RKO (cell line): Measurements from ENCODE around the gene MYH8.

Experiments
- DNase-seq: peaks from one replicate; pipeline ENCODE4 v3.0.0-alpha.2; 2016; ENCODE audit warnings: low spot score

The MYH8 gene

GRCh38 chr17:10421900-10422542, at the start of gene MYH8:
Gene MYH8 (minus strand): TSS chr17:10421950. CDS start chr17:10420227, 1,723 bp downstream.
- DNase-seq: no peak

- no peak for DNase-seq
These were observed 47.7 kb upstream of the MYH8 start, which contains the start of gene MYH4 for GRCh38 chr17:10469459-10469858. Gene MYH4 (minus strand): TSS chr17:10469559. CDS start chr17:10466745, 2,814 bp downstream.

DNA sequence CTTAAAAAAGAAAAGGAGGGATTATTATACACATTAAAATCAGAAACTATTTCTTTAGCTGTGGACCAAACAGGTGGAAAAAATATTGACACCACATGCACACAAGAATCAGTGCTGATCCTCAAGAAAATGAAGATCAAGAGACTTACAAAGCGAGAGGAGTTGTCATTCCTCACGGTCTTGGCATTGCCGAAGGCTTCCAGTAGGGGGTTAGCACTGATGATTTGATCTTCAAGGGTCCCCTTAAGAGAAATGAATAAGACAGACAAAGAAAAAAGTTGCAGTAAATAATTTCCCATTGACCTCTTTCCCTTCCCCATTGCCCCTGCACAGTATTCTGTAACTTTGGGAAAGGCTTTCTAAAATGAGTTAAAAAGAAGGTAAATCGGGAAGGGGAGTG, 41.7 kb upstream of the MYH8 start:
- no peak for DNase-seq

- DNase-seq: no peak
These were observed 38.3 kb upstream of the MYH8 start for GRCh38 chr17:10460062-10460461.

- no peak for DNase-seq
These were observed 37.0 kb upstream of the MYH8 start for GRCh38 chr17:10458701-10459100.

- DNase-seq: no peak
These were observed 36.2 kb upstream of the MYH8 start for GRCh38 chr17:10457952-10458351.

DNA sequence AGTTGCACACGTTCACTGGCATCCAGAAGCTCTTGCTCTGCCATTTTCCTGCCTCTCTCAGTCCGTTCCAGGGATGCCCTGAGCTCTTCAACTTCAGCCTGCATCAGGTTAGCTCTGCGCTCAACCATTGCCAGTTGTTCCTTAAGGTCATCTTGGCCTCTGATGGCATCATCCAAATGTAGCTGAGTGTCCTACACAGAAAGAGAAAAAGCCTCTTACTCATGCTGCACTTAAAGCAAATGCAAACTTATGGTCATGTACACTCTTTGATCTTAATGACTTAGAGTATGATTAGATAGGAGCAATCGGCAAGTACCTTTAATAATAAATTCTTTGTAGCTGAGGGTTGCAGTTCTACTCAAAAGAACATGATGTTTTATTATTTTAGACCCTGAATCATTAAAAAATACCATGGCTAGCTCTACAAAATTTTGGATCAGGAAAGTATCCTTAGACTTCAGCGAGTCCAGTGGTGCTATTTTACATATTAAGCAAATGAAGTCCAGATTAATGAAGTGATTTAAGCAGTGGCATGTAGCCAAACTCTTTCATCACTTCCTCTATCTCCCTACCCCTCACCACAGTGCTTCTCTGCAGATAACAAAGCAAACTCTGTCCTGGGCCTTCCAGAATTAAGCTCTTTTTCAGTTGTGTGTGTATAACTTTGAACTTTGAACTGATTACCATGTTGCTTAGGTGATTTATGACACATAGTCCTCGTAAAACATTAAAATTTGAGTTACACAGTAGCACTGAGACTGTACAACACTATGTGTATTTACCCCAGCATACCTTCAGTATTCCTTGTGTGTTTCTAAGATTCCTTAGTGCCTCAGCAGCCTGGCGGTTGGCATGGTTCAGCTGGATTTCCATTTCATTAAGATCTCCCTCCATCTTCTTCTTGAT, 25.5 kb upstream of the MYH8 start:
- no peak for DNase-seq

- DNase-seq: no peak
These were observed 18.1 kb upstream of the MYH8 start for GRCh38 chr17:10439816-10440215.

DNA sequence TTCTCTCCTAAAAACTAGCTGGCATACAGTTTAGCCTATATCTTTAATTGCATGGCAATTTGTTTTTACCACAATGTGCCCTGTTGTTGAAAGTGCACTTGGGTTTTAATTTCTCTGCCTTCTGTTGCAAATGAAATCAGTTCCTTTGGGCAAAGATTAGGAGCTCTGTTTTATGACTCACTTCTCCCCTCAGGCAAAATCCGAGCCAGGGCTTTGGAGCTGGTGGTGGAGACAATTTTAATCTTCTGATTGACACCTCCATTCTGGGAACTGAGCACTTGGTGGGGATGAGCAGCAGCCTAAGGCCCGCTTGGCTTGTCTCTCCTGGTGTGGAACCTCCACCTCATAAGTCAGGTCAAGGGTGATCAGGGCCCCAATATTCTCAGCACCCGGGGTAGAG, 13.3 kb upstream of the MYH8 start:
- no peak for DNase-seq

DNA sequence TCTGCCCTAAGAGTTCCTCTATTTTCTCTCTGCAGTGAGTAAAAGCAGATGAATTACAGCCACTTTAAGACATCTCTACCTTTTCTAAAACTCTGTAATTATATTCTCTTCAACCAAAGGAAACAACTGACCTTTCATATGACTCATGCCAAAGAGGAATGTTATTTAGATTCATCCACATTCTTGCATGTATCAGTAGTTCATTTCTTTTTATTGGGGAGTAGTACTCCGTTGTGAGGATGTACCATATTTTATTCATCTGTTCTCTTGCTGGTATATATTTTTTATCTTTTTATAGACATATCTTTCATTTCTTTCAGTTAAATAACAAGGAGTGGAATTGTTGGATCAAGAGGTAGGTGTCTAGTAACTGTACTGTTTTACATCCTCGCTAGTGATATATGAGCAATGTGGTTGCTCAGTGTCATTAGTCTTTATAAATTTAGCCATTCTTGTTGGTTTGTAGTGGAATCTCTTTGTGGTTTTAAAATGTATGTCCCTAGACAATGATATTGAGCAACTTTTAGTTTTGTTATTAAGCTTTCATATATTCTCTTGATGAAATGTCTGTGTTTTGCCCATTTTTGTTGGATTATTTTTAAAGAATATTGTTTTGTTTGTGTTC, 7.8 kb upstream of the MYH8 start:
- DNase-seq: no peak

- no peak for DNase-seq
These were observed 7.0 kb upstream of the MYH8 start for GRCh38 chr17:10428781-10429180.

- no peak for DNase-seq
These were observed 539 bp downstream of the MYH8 start for GRCh38 chr17:10421211-10421610.

GRCh38 chr17:10420811-10421210, 939 bp downstream of the MYH8 start:
- DNase-seq: no peak

DNA sequence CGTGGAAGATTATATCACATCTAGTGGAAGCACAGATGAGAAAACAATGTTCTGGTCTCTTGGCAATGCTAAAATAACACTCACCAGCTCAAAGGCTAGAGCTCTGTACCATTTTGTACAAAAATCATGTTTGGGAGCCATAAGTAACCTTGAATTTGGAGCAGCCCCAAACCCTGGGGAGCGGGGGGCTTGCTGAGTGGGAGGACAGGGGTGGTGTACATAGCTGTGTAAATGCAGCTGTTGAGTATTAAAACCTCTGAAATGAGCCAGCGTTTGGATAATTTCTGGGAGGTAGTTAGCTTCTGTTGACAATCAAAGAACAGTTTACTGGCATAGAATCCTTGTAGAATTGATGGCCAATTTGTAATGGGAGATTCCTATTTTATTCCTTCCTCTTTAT, 4.3 kb downstream of the MYH8 start:
- DNase-seq: no peak

DNA sequence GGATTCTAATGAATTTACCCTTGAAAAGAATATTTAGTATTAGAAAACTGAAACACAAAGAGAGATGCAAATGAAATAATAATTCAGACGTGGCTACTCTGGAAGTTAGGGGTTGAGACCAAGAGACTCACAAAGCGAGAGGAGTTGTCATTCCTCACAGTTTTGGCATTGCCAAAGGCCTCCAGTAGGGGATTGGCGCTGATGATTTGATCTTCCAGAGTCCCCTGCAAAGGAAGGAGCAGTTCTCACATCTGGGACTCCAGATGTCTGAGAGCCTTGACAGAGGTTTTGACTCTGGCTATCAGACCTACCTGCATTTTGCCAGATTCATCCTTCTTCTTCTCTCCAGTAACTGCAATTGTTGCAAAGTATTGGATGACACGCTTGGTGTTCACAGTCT, 6.6 kb downstream of the MYH8 start:
- DNase-seq: no peak

- no peak for DNase-seq
These were observed 18.2 kb downstream of the MYH8 start for GRCh38 chr17:10403589-10403988.

DNA sequence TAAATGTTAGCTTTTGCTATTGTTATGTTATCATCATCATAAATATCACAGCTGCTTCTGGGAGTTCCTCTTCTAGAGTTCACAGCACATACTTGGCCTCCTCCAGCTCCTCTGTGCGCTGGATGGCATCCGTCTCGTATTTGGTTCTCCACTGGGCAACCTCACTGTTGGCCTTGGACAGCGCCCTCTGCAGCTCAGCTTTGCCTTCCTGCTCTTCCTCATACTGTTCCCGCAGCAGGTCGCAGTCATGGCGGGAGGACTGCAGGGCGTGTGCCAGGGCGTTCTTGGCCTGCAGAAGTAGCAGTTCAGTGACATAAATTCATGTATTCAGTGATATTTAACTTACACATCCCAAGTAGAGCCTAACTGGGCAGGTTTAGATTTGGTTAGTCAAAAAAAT, 23.4 kb downstream of the MYH8 start:
- DNase-seq: no peak

DNA sequence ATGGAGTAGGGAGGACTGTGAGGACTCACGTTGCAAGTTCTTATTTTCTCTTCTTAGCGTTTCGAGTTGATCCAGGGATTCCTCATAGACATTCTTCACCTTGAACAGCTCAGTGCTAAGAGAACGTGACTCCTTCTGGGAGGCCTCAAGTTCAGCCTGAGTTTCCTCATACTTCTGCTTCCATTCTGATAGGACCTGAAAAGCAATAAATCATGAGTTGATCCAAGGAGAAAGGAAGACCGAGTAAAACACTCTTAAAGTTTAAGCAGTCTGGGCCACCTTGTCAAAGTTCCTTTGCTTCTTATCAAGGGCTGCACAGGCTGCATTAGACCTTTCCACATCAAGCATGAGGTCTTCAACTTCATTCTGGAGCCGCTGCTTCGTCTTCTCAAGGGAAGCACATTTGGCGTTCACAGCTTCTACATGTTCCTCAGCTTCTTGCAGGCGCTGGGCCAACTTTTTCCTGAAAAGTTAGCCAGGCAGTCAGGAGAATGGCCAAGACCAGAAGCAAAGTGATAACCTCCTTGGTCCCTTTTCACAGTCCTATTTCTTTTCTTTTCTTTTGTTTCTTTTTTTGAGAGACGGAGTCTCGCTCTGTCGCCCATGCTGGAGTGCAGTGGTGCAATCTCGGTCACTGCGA, 25.1 kb downstream of the MYH8 start:
- no peak for DNase-seq

GRCh38 chr17:10394201-10394887, 27.4 kb downstream of the MYH8 start:
- DNase-seq: no peak

DNA sequence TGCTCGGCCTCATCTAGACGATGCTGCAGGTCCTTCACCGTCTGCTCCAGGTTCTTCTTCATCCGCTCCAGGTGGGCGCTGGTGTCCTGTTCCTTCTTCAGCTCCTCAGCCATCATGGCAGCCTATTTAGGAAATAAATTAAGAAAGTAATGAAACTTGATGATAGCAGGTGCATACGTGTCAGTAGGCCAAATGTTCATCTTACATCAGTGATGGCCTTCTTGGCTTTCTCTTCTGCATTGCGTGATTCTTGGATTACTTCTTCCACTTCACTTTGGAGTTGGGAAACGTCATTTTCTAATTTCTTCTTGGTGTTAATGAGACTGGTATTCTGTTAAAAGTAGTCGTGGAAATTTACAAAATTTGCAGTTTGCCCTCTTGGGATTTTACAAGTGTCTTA, 28.9 kb downstream of the MYH8 start:
- DNase-seq: no peak

- no peak for DNase-seq
These were observed 35.9 kb downstream of the MYH8 start for GRCh38 chr17:10385871-10386270.

DNA sequence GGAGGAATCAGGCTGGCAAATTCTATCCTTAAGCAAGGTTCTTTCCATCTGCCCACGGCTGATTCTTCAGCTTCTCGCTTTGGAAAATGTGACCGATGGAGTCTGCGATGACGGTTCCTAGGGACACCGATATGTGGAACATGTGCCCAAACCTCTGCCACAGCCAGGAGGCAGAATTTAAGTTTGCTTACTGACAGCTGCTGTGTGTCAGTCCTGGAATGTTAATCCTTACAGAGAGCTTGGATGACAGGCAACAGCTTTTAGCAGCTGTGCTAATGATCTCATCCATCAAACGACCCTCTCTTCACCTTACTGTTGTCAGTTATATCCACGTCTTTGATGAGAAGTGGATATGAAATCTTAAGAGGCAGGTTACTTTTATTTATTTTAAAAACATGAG, 37.6 kb downstream of the MYH8 start:
- no peak for DNase-seq
